ENCODE measurements around the gene GTPBP1.

GTPBP1 gene

GRCh38 chr22:38761202-38762162 is 55.7 kb downstream of the GTPBP1 start:
- DNase-seq = peak; percentile 34

DNA sequence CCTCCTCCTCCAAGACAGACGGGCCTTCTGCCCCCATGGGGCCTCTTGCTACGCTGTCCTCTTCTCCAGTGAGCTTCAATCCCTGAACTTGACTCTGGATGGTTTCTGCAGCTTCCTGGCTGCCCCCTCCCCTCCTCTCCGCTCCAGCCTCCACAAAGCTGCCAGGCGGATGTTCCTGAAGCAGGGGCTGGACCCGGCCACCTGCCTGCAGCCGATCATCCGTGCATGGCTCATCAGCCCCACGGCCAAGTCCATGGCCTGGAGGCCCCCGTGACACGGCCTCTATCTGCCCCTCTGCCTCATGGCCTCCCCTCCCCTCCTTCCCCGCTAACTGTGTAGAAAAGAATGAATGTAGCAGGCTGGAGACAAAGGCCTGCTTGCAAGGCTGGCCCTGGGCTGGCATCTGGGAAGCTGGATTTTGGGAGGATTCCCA is 56.8 kb downstream of the GTPBP1 start:
- no peak for DNase-seq

GRCh38 chr22:38766076-38766777 is 60.5 kb downstream of the GTPBP1 start:
- DNase-seq = peak; percentile 20

DNA sequence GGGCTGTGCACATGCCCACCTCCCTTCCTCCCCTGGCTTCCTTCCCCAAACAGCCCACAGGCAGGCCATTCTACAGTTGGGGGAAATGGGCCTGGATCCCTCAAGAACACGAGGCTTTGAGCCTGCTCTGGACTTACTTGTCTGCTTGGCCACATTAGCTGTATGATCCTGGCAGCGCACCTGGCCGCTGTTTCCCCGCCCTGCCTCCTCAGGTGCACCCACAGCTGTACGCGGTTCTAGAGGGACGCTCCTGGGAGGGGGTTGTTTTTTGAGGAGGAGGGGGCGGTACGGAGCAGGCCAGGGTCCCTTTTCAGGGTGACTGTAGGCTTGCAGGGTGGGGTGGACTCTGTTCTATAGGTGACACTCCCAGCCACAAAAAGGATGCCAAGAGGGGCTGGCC is 61.6 kb downstream of the GTPBP1 start:
- no peak for DNase-seq

- DNase-seq = no peak
Measured at GRCh38 chr22:38768036-38768435, 62.3 kb downstream of the GTPBP1 start.

GRCh38 chr22:38770257-38770949 is 64.7 kb downstream of the GTPBP1 start:
- no peak for DNase-seq

GRCh38 chr22:38772623-38772873 is 66.8 kb downstream of the GTPBP1 start:
- DNase-seq = no peak

- DNase-seq = no peak
Measured at GRCh38 chr22:38773363-38773946, 67.7 kb downstream of the GTPBP1 start.

GRCh38 chr22:38774496-38775166 is 68.9 kb downstream of the GTPBP1 start:
- DNase-seq = no peak

GRCh38 chr22:38775656-38776055 is 69.9 kb downstream of the GTPBP1 start:
- DNase-seq = no peak

DNA sequence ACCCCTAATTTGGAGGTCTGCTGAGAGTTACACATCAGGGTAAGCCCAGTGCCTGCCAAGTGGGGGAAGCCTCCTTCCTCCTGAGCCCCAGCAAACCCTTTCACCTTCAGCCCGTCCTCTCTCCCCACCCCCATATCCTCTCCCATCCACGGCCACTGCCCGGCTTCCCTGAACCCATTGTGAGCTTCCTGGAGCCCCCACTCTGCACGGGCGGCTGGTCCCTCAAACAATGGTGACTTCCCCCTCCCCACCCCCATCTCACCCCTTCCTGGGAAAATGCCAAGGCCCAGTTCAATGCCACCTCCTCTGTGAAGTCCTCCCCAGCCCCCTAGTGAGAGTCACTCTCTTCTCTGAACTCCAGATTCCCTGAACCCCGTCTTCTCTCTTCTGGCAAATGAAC is 70.3 kb downstream of the GTPBP1 start:
- DNase-seq = no peak

GRCh38 chr22:38777087-38777671 is 71.4 kb downstream of the GTPBP1 start:
- DNase-seq = no peak

DNA sequence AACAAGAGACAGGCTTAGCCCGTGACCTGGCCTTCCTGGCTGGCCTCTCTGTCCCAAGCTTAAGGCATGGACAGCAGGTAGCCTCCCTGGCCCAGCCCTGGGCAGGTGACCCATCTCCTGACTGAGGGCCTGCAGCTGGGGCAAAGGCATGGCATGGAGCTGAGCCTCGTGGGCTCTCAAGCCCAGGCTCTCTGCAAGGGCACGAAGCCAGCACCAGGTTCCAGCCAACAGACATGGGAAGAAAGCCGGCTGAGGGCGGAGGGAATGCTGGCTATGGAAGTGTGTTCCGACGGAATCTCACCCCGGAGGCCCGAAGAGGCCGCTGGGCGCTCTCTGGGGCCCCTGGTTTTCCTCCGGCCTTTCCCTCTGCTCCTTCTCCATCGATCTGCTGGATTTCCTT is 75.3 kb downstream of the GTPBP1 start:
- no peak for DNase-seq

- DNase-seq = no peak
Measured at GRCh38 chr22:38782402-38783094, 76.8 kb downstream of the GTPBP1 start.
